T-helper 2 cell (primary cell): ENCODE measurements around the gene PRPF19.

Experiments used
- DNase-seq, 5 experiments: peaks; one replicate each; pipeline versions ENCODE4 v3.0.0 to v3.0.0-alpha.2; 2012 to 2022

Gene PRPF19

GRCh38 chr11:60902625-60903024, 3.8 kb downstream of the PRPF19 start:
- no peak for DNase-seq

DNA sequence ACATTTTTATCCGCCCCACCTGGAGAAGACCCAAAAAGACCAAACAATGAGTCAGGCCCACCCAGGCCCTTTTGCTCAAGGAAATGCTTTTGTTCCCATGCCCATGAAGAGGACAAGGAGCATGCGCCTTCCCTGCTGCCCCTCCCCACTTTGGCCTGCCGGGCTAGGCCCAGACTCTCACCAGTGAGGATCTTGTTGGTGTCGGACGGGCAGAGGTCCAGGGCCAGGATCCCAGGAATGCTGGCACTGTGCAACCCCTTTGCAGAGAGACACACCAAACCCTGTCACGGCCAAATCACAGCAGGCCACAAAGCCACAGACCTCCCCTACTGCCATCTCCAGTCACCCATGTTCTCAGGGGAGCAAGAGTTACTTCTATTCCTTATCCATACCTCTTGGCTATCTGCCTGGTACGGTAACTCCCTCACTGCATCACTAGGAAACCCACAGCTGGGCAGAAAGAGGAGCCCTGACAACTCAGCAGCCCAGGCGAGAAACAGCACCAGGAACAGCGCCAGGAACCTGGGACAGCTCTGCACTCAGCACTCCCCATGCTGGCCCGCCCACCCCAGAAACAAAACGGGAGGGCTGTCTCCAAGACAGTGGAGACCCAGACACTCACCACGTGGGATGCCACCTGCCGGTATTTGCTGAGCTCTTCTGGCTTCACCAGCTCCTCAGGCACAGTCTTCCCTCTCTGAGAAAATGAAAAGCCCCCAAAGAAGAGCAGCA, 5.5 kb downstream of the PRPF19 start:
- no peak for DNase-seq

- no peak for DNase-seq
These were observed 6.4 kb downstream of the PRPF19 start for GRCh38 chr11:60899977-60900376.

DNA sequence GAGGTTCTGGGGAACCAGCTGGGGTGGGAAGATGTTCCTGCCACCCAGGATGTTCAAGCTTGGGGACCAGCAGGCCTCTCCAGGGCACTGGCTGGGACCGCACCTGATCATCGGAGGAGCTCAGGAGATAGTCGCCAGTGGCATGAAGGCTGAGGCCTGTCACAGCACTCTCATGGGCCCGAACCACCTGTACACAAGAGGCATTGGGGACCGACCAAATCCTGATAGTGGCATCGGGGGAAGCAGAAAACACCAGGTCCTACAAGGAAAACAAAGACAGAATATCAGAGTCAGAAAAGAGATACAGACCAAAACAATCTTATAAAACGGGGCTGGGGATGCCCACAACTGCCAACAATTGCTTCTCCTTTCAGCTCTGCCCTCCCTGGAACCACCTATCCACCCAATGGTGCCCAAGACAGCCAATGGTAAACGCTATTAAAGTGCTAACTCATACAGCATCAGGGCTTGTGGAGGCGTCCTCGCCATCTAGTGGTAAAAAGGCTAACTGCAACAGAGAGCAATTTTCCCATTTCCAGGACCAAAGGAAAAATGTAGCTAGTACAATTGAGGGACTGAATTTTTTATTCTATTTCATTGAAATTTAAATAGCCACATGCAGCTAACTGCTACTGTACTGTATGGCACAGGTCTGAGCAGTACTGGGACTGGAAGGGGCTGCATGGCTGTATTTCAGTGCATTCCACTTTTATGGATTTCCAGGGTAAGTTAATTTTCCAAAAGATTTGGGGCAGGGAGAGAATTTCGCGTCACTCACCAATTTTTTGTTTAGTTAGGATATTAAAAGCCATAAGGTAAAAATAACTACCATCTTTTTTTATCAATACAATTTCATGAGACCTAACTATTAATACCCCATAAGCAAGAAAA, 7.1 kb downstream of the PRPF19 start:
- peak in 2 of 5 experiments; percentile 12 to 68 for DNase-seq

GRCh38 chr11:60897496-60897895, 8.9 kb downstream of the PRPF19 start:
- no peak for DNase-seq

GRCh38 chr11:60895687-60896086, 10.7 kb downstream of the PRPF19 start:
- no peak for DNase-seq

- no peak for DNase-seq
These were observed 15.2 kb downstream of the PRPF19 start for GRCh38 chr11:60891103-60891741.

GRCh38 chr11:60890696-60891095, 15.7 kb downstream of the PRPF19 start:
- DNase-seq, result no peak

DNA sequence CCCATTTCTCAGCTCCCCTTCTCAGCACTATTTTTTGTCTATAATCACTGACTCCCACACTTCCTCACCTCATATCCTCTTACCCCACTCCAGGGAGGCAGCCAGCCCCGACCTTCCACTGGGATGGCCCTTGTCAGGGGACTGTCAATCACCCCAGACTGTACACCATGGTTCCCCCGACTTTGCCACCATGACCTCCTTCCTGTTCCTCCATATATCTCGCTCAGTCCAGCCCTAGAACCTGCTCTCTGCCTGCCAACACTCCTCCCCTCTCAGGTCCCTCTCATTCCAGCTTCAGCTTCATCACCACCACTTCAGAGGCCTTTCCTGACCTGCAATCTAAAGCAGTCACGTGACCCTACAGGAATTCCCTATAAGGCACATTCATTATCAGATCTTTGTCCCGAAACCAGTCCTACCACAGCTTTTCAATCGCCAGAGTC, 16.5 kb downstream of the PRPF19 start:
- DNase-seq, result no peak

DNA sequence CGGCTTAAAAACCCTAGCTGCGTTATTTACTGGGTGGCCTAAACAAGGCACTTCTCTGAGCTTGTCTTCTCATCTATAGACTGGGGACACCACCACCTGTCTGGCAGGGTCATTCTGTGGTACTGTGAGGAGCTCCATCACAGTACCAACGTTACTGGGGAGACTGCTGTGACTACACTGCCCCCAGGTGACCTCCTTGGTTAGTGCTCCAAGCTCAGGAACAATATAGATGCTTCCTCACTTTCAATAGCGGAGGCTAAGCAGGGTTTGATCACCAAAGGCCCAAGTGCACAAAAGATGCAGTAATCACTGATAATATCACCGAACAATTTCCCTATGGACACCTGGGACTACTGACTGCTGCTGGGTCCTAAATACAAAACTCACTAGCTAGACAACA, 18.8 kb downstream of the PRPF19 start:
- peak in 2 of 5 experiments; percentile 40 to 85 for DNase-seq

DNA sequence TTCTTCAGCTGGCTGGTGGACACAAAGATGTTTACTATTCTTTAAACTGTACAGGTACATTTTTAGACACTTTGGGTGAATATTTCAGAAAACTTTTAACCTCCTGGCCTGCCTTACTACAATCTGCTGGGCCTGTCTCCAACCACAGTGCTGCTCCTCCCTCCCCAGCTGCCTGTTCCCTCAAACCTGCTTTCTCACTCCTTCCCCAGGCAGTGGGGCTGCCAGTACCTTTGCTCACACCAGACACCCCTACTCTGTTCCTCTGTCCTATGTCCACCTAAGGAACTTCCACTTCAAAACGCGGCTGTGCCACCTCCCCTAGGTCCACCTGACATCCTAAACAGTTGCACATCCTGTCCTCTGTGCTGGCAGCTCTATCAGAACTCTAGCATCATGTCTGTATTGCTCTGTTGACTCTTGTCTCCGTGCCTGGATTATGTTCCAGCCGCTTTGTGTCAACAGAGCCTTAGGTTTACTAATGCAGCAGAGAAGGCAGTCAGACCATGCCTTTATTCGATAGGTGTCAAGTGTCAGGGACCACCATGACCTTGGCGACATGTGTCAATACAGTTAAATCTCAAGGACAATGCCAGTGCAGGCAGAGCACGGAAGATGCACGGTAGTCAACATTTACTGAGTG, 25.6 kb downstream of the PRPF19 start:
- DNase-seq, result no peak

- no peak for DNase-seq
These were observed 26.3 kb downstream of the PRPF19 start for GRCh38 chr11:60879971-60880588.

DNA sequence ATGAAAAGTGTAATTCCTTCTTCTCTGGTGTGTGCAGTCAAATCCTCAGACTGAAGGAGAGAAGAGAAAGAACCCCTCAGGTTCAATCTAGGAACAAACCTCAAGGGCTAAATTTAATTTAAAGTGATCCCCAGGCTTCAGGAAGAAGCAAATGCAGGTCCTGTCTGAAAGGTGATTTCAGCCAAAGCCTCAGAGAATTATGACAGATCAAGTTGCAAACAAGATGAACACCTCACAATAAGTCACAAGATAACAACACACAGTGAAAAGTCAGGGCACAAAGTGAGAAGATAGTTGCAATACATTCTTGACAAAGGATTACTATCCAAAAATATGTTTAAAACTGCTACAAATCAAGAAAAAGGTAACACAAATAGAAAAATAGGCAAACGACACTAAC, 27.3 kb downstream of the PRPF19 start:
- no peak for DNase-seq

- DNase-seq, result no peak
These were observed 27.9 kb downstream of the PRPF19 start for GRCh38 chr11:60878245-60879101.

DNA sequence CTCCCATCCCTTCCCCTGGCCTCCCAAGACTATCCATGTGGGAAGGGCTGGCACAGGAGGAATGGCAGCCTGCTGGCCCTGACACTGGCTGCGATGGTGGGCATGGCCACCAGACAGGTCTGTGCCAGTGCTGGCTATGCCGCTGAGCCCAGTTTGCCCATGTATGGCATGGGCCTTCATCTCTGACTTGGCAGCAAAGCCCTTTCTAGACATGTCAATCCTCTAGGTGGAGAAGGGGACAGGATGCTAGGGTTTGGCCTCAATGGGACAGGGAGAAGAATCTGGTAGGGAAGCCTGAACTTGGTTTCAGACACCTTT, 30.3 kb downstream of the PRPF19 start:
- DNase-seq, result no peak

DNA sequence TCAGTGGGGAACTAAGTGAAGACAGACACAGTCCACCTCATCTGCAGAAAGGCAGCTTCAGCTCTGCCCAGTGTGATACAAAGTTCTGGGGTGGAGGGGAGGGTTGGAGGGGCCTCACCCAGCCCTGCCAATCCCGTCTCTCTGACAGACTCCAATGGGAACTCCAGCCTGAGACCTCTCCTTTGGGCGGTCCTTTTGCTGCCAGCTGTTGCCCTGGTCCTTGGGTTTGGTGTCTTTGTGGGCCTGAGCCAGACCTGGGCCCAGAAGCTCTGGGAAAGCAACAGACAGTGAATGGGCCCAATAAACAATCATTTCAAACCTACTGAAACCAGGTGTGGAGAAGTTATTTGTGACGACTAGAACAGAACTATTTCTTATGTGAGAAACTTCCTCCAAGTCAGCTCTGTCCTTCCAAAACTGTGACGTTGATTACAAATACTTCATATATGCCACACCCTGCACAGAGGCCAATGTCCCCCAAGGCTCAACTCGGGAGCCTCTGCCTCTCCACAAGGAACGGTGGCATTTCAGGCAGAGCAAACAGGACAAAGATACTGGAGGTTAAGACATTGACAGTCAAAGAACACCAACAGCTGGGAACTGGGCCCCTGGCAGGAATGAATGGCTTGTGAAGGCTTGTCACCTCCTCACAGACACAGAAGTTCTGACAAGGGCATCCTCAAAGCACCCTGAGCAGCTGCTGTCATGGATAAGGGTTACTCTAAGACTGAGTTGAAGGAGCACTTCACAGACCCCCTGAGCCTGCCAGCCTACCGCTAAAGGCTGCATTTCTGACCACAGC, 30.8 kb downstream of the PRPF19 start:
- DNase-seq, result no peak

DNA sequence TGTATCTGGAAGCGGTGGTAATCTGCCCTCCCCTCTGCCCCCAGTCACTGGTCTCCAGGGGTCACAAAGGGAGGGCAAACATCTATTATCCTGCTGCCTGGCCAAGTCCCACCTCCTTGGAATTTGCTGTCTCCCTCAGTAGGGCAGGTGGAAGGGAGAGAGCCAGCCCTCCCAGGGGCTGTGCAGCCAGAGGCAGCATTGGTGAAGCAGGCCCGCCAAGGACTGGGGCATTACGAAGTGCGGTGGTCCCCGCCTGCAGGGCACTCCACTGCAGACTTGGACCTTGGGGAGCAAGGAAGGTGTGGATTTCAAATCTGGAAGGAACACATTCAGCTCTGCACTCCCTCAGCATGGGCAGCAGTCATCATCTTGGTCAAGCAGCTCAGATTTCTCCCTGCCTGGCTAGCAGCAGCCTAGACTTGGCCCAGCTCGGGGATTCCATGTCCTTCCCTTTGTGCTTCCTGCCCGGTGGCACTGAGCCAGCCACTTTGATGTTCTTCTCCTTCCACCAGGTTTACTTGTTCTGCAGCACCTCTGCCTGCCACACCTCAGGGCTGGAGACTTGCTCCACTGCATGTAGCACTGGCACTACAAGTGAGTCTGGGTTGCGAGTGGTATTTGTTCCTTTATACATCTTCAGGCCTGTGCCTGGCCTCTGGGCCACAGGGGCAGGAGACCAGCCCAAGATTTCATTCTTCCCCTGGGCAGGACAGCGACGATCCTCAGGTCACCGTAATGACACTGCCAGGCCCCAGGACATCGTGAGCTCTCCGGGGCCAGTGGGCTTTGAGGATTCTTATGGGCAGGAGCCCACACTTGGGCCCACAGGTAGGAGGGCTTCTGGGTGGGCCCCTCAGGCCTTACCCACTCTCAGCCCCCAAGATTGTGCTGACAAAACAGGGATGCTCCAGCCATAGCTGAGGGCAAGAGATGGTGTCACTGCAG, 31.7 kb downstream of the PRPF19 start:
- no peak for DNase-seq

GRCh38 chr11:60873533-60873932, 32.9 kb downstream of the PRPF19 start:
- DNase-seq, result no peak

GRCh38 chr11:60872961-60873524, 33.3 kb downstream of the PRPF19 start:
- DNase-seq, result peak in 1 of 5 experiments; percentile 70
